Erythroblast (primary cell): ENCODE data around the gene NDUFA13.

Experiments
- GATA1 ChIP-seq: IDR thresholded peaks from 2 replicates; pipeline ENCODE4 v1.6.1; 2011; ENCODE audit warnings: low read depth, mild to moderate bottlenecking, control low read depth, low read length, moderate library complexity
- POLR2A ChIP-seq: IDR thresholded peaks from 2 replicates; pipeline ENCODE4 v1.6.1; 2011; ENCODE audit warnings: mild to moderate bottlenecking, low read length

GRCh38 chr19:19570571-19570970, 54.5 kb downstream of the NDUFA13 start:
- TF ChIP-seq POLR2A: no peak
- no peak for TF ChIP-seq GATA1
